ENCODE data around the gene RSKR.
A peak's percentile ranks its signal among the peaks of the same experiment; 100 is the strongest.
"Not testable (repeated sequence)": the region's sequence is repeated elsewhere in the genome, so short reads cannot be mapped to it uniquely, and the experiment has no call there.

The RSKR gene

DNA sequence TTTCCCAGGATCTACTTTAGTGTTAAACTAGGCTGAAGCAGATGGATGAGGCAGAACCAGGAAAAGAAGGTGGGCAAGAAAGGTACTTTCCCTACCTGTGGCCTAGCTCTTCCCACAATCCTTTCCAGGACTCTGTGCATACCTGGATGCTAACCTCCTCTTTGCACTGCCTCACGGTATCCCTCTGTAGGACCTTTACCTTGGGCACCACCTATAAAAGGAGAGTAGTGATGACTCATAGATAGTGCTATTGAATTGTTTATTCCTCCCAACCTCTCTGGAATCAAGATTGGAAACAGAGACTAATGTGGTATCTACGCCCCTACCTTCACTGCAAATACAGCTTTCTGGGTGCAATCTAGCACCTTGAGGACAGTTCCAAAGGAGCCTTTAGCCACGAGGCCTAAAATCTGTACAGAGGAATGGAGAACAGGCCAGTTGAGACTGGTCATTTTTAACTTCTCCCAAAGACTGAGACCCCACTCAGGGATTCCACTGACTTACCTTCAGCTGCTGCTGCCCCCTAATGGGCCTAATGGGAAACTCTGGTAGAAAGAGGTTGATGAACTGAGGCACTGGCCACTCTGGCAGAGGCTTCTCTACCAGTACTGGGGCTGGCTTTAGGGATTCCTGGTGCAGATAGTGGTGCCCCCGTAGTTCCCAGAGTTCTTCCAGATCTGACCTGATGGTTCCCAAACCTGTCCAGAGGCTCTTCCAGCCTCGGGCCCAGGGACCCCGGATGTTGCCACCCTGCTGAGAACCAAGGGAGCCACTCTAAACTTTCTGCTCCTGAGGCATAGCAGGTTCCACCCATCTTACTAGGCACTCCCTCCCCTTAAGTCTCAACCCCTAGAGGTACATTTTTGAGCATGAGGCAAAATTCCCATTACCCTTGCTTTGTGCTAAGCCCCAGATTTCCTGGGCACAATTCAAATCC is 781 bp downstream of the RSKR start:
- no peaks in the 10 kb centered on the region for H3K9me3 ChIP-seq (ENCODE audit: control extremely low read depth in 1 of 5, control insufficient read depth in 4 of 5, insufficient read depth in 2 of 5, low read depth in 1 of 5, low read length in 4 of 5)
- H3K4me1 ChIP-seq (ENCODE audit: control extremely low read depth in 1 of 4, control insufficient read depth in 4 of 4, insufficient read depth in 4 of 4, low read length in 3 of 4) = peaks cover 11 to 30% (median 26%) of the 10 kb centered on the region in 4 experiments
- H3K4me3 ChIP-seq (ENCODE audit: control insufficient read depth in 1 of 7, extremely low read depth in 1 of 7, insufficient read depth in 4 of 7, low read depth in 2 of 7, low read length in 6 of 7) = peak overlapping the region in 1 of 7 experiments; percentile 31
- DNase-seq = peak; percentile 15 to 48 (median 31)
- H3K27me3 ChIP-seq (replicated peaks in 2 of 5; ENCODE audit: control insufficient read depth in 4 of 5, insufficient read depth in 5 of 5, low read length in 4 of 5) = no peaks in the 10 kb centered on the region
- ChIA-PET CTCF (interaction anchor here (1.0 to 4.1 kb wide), 13 partner anchors 8 to 117 kb away, joined by 3 to 32 read pairs (median 5); no protein-coding TSS in a partner anchor), POLR2A (interaction anchor here (1.0 kb wide), 1 partner anchor 14 kb away, joined by 4 read pairs; no protein-coding TSS in a partner anchor)
- 93% methylated on average over 3 of the region's 6 CpGs for WGBS (ENCODE audit: insufficient coverage)
- H3K27ac ChIP-seq (ENCODE audit: insufficient read depth in 1 of 2, low read depth in 1 of 2, low read length in 2 of 2, poor library complexity in 1 of 2, severe bottlenecking in 2 of 2) = no peak overlapping the region
- peaks cover 24 to 84% (median 50%) of the 10 kb centered on the region in 4 experiments for H3K36me3 ChIP-seq (ENCODE audit: control insufficient read depth in 4 of 4, insufficient read depth in 4 of 4, low read length in 3 of 4)

DNA sequence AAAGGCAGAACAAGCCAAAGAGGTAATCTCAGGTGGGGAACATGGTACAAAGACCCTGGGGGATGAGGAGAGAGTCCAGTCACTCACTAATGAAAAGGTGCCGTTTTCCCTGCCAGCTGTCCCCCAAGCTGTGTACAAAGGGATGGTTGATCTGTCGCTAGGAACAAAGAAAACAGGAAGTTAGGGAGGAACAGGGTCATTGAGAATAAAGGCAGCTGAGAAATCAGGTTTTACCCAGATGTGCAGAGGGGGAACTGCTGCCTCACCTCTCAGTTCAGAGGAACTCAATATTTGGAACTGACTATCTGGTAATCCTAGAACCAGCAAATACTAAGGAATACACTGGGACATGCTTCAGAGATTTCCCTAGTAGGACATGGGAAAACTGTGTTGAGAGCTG is 1.5 kb downstream of the RSKR start:
- CTCF ChIA-PET = interaction anchor here (1.0 to 4.1 kb wide), 12 partner anchors 9 to 117 kb away, joined by 3 to 32 read pairs (median 5); no protein-coding TSS in a partner anchor
- Histone ChIP-seq H3K36me3 (ENCODE audit: control insufficient read depth in 4 of 4, insufficient read depth in 4 of 4, low read length in 3 of 4) (peaks cover 23 to 88% (median 48%) of the 10 kb centered on the region in 4 experiments), H3K4me1 (ENCODE audit: control extremely low read depth in 1 of 4, control insufficient read depth in 4 of 4, insufficient read depth in 4 of 4, low read length in 3 of 4) (peaks cover 11 to 30% (median 26%) of the 10 kb centered on the region in 4 experiments), H3K27ac (ENCODE audit: insufficient read depth in 1 of 2, low read depth in 1 of 2, low read length in 2 of 2, poor library complexity in 1 of 2, severe bottlenecking in 2 of 2) (no peak overlapping the region), H3K27me3 (replicated peaks in 2 of 5; ENCODE audit: control insufficient read depth in 4 of 5, insufficient read depth in 5 of 5, low read length in 4 of 5) (no peaks in the 10 kb centered on the region), H3K9me3 (ENCODE audit: control extremely low read depth in 1 of 5, control insufficient read depth in 4 of 5, insufficient read depth in 2 of 5, low read depth in 1 of 5, low read length in 4 of 5) (no peaks in the 10 kb centered on the region), H3K4me3 (ENCODE audit: control insufficient read depth in 1 of 7, extremely low read depth in 1 of 7, insufficient read depth in 4 of 7, low read depth in 2 of 7, low read length in 6 of 7) (no peak overlapping the region)
- WGBS (ENCODE audit: insufficient coverage) = 17% methylated on average over 1 of the region's 2 CpGs
- DNase-seq = peak in 2 of 3 donors; percentile 31 to 34
- POLR2A ChIA-PET = interaction anchor here (1.0 kb wide), 1 partner anchor 13 kb away, joined by 4 read pairs; no protein-coding TSS in a partner anchor

- Histone ChIP-seq H3K27ac (ENCODE audit: insufficient read depth in 1 of 2, low read depth in 1 of 2, low read length in 2 of 2, poor library complexity in 1 of 2, severe bottlenecking in 2 of 2) (no peak overlapping the region), H3K4me1 (ENCODE audit: control extremely low read depth in 1 of 4, control insufficient read depth in 4 of 4, insufficient read depth in 4 of 4, low read length in 3 of 4) (peaks cover 11 to 30% (median 26%) of the 10 kb centered on the region in 4 experiments), H3K4me3 (ENCODE audit: control insufficient read depth in 1 of 7, extremely low read depth in 1 of 7, insufficient read depth in 4 of 7, low read depth in 2 of 7, low read length in 6 of 7) (no peak overlapping the region), H3K9me3 (ENCODE audit: control extremely low read depth in 1 of 5, control insufficient read depth in 4 of 5, insufficient read depth in 2 of 5, low read depth in 1 of 5, low read length in 4 of 5) (no peaks in the 10 kb centered on the region), H3K27me3 (replicated peaks in 2 of 5; ENCODE audit: control insufficient read depth in 4 of 5, insufficient read depth in 5 of 5, low read length in 4 of 5) (no peaks in the 10 kb centered on the region), H3K36me3 (ENCODE audit: control insufficient read depth in 4 of 4, insufficient read depth in 4 of 4, low read length in 3 of 4) (peaks cover 10 to 76% (median 30%) of the 10 kb centered on the region in 4 experiments)
- DNase-seq = no peak
- WGBS (ENCODE audit: insufficient coverage) = 97% methylated on average over 8 of the region's 8 CpGs
- POLR2A ChIA-PET = no interaction called here
- CTCF ChIA-PET = interaction anchor here (0.9 to 4.1 kb wide), 5 partner anchors 9 to 34 kb away, joined by 3 to 32 read pairs (median 3); no protein-coding TSS in a partner anchor
Measured at GRCh38 chr17:28610376-28610775, 3.6 kb downstream of the RSKR start.

DNA sequence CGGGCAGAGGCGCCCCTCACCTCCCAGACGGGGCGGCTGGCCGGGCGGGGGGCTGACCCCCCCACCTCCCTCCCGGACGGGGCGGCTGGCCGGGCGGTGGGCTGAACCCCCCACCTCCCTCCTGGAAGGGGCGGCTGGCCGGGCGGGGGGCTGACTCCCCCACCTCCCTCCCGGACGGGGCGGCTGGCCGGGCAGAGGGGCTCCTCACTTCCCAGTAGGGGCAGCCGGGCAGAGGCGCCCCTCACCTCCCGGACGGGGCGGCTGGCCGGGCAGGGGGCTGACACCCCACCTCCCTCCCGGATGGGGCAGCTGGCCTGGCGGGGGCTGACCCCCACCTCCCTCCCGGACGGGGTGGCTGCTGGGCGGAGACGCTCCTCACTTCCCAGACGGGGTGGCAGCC is 10.0 kb downstream of the RSKR start:
- H3K4me3 ChIP-seq (ENCODE audit: control insufficient read depth in 1 of 7, extremely low read depth in 1 of 7, insufficient read depth in 4 of 7, low read depth in 2 of 7, low read length in 6 of 7); DNase-seq; CTCF ChIA-PET; POLR2A ChIA-PET; H3K27me3 ChIP-seq (replicated peaks in 2 of 5; ENCODE audit: control insufficient read depth in 4 of 5, insufficient read depth in 5 of 5, low read length in 4 of 5); H3K9me3 ChIP-seq (ENCODE audit: control extremely low read depth in 1 of 5, control insufficient read depth in 4 of 5, insufficient read depth in 2 of 5, low read depth in 1 of 5, low read length in 4 of 5); H3K27ac ChIP-seq (ENCODE audit: insufficient read depth in 1 of 2, low read depth in 1 of 2, low read length in 2 of 2, poor library complexity in 1 of 2, severe bottlenecking in 2 of 2): not testable (repeated sequence)
- 97% methylated on average over 6 of the region's 31 CpGs for WGBS (ENCODE audit: insufficient coverage)
- Histone ChIP-seq H3K4me1 (ENCODE audit: control extremely low read depth in 1 of 4, control insufficient read depth in 4 of 4, insufficient read depth in 4 of 4, low read length in 3 of 4) (peaks cover 7 to 14% (median 9%) of the 10 kb centered on the region in 4 experiments), H3K36me3 (ENCODE audit: control insufficient read depth in 4 of 4, insufficient read depth in 4 of 4, low read length in 3 of 4) (peaks cover 0 to 26% (median 2%) of the 10 kb centered on the region in 4 experiments)

GRCh38 chr17:28599311-28600184 is 14.4 kb downstream of the RSKR start:
- H3K36me3 ChIP-seq (ENCODE audit: control insufficient read depth in 4 of 4, insufficient read depth in 4 of 4, low read length in 3 of 4) = peaks cover 0 to 7% (median 1%) of the 10 kb centered on the region in 4 experiments
- peak overlapping the region; percentile 80 to 93 for H3K27ac ChIP-seq (ENCODE audit: insufficient read depth in 1 of 2, low read depth in 1 of 2, low read length in 2 of 2, poor library complexity in 1 of 2, severe bottlenecking in 2 of 2)
- DNase-seq = peak; percentile 63 to 86 (median 85)
- no peaks in the 10 kb centered on the region for H3K27me3 ChIP-seq (replicated peaks in 2 of 5; ENCODE audit: control insufficient read depth in 4 of 5, insufficient read depth in 5 of 5, low read length in 4 of 5)
- H3K4me1 ChIP-seq (ENCODE audit: control extremely low read depth in 1 of 4, control insufficient read depth in 4 of 4, insufficient read depth in 4 of 4, low read length in 3 of 4) = peaks cover 11 to 27% (median 22%) of the 10 kb centered on the region in 4 experiments
- CTCF ChIA-PET = interaction anchor here (0.6 to 4.0 kb wide), 4 partner anchors 12 to 25 kb away, joined by 3 to 32 read pairs (median 5); partner anchors contain the start of gene ALDOC
- peak overlapping the region; percentile 57 to 95 (median 89) for H3K4me3 ChIP-seq (ENCODE audit: control insufficient read depth in 1 of 7, extremely low read depth in 1 of 7, insufficient read depth in 4 of 7, low read depth in 2 of 7, low read length in 6 of 7)
- POLR2A ChIA-PET = interaction anchor here (1.0 to 1.3 kb wide), 4 partner anchors 9 to 23 kb away, joined by 3 to 4 read pairs (median 4); partner anchors contain the start of gene ALDOC
- WGBS (ENCODE audit: insufficient coverage) = 9% methylated on average over 37 of the region's 40 CpGs
- H3K9me3 ChIP-seq (ENCODE audit: control extremely low read depth in 1 of 5, control insufficient read depth in 4 of 5, insufficient read depth in 2 of 5, low read depth in 1 of 5, low read length in 4 of 5) = no peaks in the 10 kb centered on the region

GRCh38 chr17:28598799-28599310 is 15.1 kb downstream of the RSKR start, which contains the start of gene SPAG5:
Gene SPAG5 (minus strand): TSS chr17:28599025. CDS start chr17:28598946, 79 bp downstream.
- WGBS (ENCODE audit: insufficient coverage) = under 1% methylated on average over 35 of the region's 44 CpGs

More at GRCh38 chr17:28598799-28599310, 15.1 kb downstream of the RSKR start, which contains the start of gene SPAG5:
- peak; percentile 91 to 96 (median 96) for DNase-seq
- H3K27me3 ChIP-seq (replicated peaks in 2 of 5; ENCODE audit: control insufficient read depth in 4 of 5, insufficient read depth in 5 of 5, low read length in 4 of 5) = no peaks in the 10 kb centered on the region
- ChIA-PET POLR2A (interaction anchor here (1.0 to 1.1 kb wide), 3 partner anchors 8 to 14 kb away, joined by 3 to 4 read pairs (median 3); no protein-coding TSS in a partner anchor), CTCF (interaction anchor here (0.7 to 4.0 kb wide), 4 partner anchors 13 to 24 kb away, joined by 3 to 32 read pairs (median 8); partner anchors contain the start of gene ALDOC)
- peak within 1 kb of the TSS; percentile 57 to 95 (median 89) for H3K4me3 ChIP-seq (ENCODE audit: control insufficient read depth in 1 of 7, extremely low read depth in 1 of 7, insufficient read depth in 4 of 7, low read depth in 2 of 7, low read length in 6 of 7)
- peaks cover 0 to 7% (median 1%) of the 10 kb centered on the region in 4 experiments for H3K36me3 ChIP-seq (ENCODE audit: control insufficient read depth in 4 of 4, insufficient read depth in 4 of 4, low read length in 3 of 4)
- peak within 1 kb of the TSS; percentile 80 to 93 for H3K27ac ChIP-seq (ENCODE audit: insufficient read depth in 1 of 2, low read depth in 1 of 2, low read length in 2 of 2, poor library complexity in 1 of 2, severe bottlenecking in 2 of 2)
- H3K4me1 ChIP-seq (ENCODE audit: control extremely low read depth in 1 of 4, control insufficient read depth in 4 of 4, insufficient read depth in 4 of 4, low read length in 3 of 4) = peaks cover 11 to 27% (median 22%) of the 10 kb centered on the region in 4 experiments
- H3K9me3 ChIP-seq (ENCODE audit: control extremely low read depth in 1 of 5, control insufficient read depth in 4 of 5, insufficient read depth in 2 of 5, low read depth in 1 of 5, low read length in 4 of 5) = no peaks in the 10 kb centered on the region
